OCI-LY3 (cell line): ENCODE data around the gene POC1B.

Source experiments
- H2AFZ ChIP-seq: fragments of 200-600, 300-600 bp; shearing (Covaris generic); 2 replicates; pipeline ENCODE4 v1.6.0; 2014; ENCODE audit warnings: antibody characterized with exemption, low read depth, low read length
- H3K27ac ChIP-seq: fragments of 200-600, 300-600 bp; sonication (generic); 2 replicates; pipeline ENCODE4 v1.5.1; 2014; ENCODE audit warnings: mild to moderate bottlenecking, low read length, moderate library complexity, mixed read lengths
- H3K27me3 ChIP-seq: fragments of 200-600, 300-600 bp; sonication (generic); 2 replicates; pipeline ENCODE4 v1.6.1; 2014; ENCODE audit warnings: low read depth, low read length, mixed read lengths
- H3K36me3 ChIP-seq: fragments of 200-600, 300-600 bp; sonication (generic); replicated peaks from 2 replicates; pipeline ENCODE3; 2014; ENCODE audit warnings: low read depth, low read length, mixed read lengths
- H3K4me1 ChIP-seq: fragments of 300-600, 200-600 bp; sonication (generic); 2 replicates; pipeline ENCODE4 v1.6.1; 2014; ENCODE audit warnings: low read length, mixed read lengths
- H3K4me2 ChIP-seq: fragments of 200-600, 300-600 bp; sonication (generic); 2 replicates; pipeline ENCODE4 v1.6.1; 2014; ENCODE audit warnings: low read length, mixed read lengths
- H3K4me3 ChIP-seq: fragments of 300-600, 200-600 bp; sonication (generic); 2 replicates; pipeline ENCODE4 v1.5.1; 2014; ENCODE audit warnings: antibody characterized with exemption, mild to moderate bottlenecking, low read length, moderate library complexity
- H3K79me2 ChIP-seq: fragments of 300-600, 200-600 bp; shearing (Covaris generic); 2 replicates; pipeline ENCODE4 v1.6.1; 2014; ENCODE audit warnings: mild to moderate bottlenecking, low read length, mixed read lengths
- H3K9ac ChIP-seq: fragments of 300-600, 200-600 bp; shearing (Covaris generic); 2 replicates; pipeline ENCODE4 v1.6.0; 2014; ENCODE audit warnings: mild to moderate bottlenecking, low read length, moderate library complexity
- H3K9me3 ChIP-seq: fragments of 200-600, 300-600 bp; shearing (Covaris generic); 2 replicates; pipeline ENCODE4 v1.6.1; 2014; ENCODE audit warnings: low read length, mixed read lengths; ENCODE audit not compliant: insufficient read depth
- H4K20me1 ChIP-seq: fragments of 200-600, 300-600 bp; sonication (generic); 2 replicates; pipeline ENCODE4 v1.6.1; 2016; ENCODE audit warnings: low read length, mixed read lengths; ENCODE audit not compliant: insufficient read depth
- CTCF ChIP-seq: fragments of 200-600, 300-600 bp; sonication (generic); IDR thresholded peaks from 2 replicates; pipeline ENCODE4 v1.5.1; 2014; ENCODE audit warnings: antibody characterized with exemption, low read length, low read depth
- EZH2phosphoT487 ChIP-seq: fragments of 200-600 bp; shearing (Covaris generic); IDR thresholded peaks from 2 replicates; pipeline ENCODE4 v1.6.1; 2018; ENCODE audit warnings: antibody characterized with exemption, mixed run types, low read depth

Gene POC1B

GRCh38 chr12:89427508-89428156 is 98.2 kb downstream of the POC1B start:
- no peak for TF ChIP-seq CTCF
- no peak for TF ChIP-seq EZH2phosphoT487
- H2AFZ ChIP-seq: no peak overlapping the region
- no peaks in the 10 kb centered on the region; the same call in 1 of the 2 replicates for H4K20me1 ChIP-seq
- H3K4me2 ChIP-seq: no peak overlapping the region; the same call in 1 of the 2 replicates
- no peaks in the 10 kb centered on the region for H3K9me3 ChIP-seq
- H3K4me1 ChIP-seq: peaks cover 17% of the 10 kb centered on the region
- no peak overlapping the region for H3K9ac ChIP-seq
- no peak overlapping the region for H3K4me3 ChIP-seq
- H3K36me3 ChIP-seq: peaks cover 5% of the 10 kb centered on the region
- H3K27ac ChIP-seq: no peak overlapping the region
- H3K27me3 ChIP-seq: no peaks in the 10 kb centered on the region
- H3K79me2 ChIP-seq: no peaks in the 10 kb centered on the region

GRCh38 chr12:89424846-89425245 is 101.0 kb downstream of the POC1B start:
- Histone ChIP-seq H3K4me2 (no peak overlapping the region), H3K36me3 (peaks cover 5% of the 10 kb centered on the region), H3K9ac (no peak overlapping the region), H3K27me3 (no peaks in the 10 kb centered on the region), H3K79me2 (no peaks in the 10 kb centered on the region), H3K27ac (no peak overlapping the region), H3K4me3 (no peak overlapping the region), H4K20me1 (no peaks in the 10 kb centered on the region; the same call in 1 of the 2 replicates), H3K4me1 (peaks cover 17% of the 10 kb centered on the region), H3K9me3 (no peaks in the 10 kb centered on the region), H2AFZ (no peak overlapping the region)
- TF ChIP-seq EZH2phosphoT487 (no peak), CTCF (no peak)

GRCh38 chr12:89424389-89424788 is 101.5 kb downstream of the POC1B start:
- no peak overlapping the region for H3K9ac ChIP-seq

More at GRCh38 chr12:89424389-89424788, 101.5 kb downstream of the POC1B start:
- H3K4me2 ChIP-seq: 0 out of 2 replicates have a peak overlapping the region, but pooled peaks have one; percentile 15
- TF ChIP-seq CTCF: no peak
- TF ChIP-seq EZH2phosphoT487: no peak
- H3K36me3 ChIP-seq: peaks cover 5% of the 10 kb centered on the region
- no peaks in the 10 kb centered on the region; the same call in 1 of the 2 replicates for H4K20me1 ChIP-seq
- no peak overlapping the region for H2AFZ ChIP-seq
- no peaks in the 10 kb centered on the region for H3K27me3 ChIP-seq
- no peaks in the 10 kb centered on the region for H3K79me2 ChIP-seq
- H3K27ac ChIP-seq: no peak overlapping the region
- no peak overlapping the region for H3K4me3 ChIP-seq
- peaks cover 17% of the 10 kb centered on the region for H3K4me1 ChIP-seq
- H3K9me3 ChIP-seq: no peaks in the 10 kb centered on the region
